HL-60/S4 treated with retinoic acid at 250 ng/mL for 4 days and 3 days (cell line): ENCODE data around the gene CD247.

Source experiments
- in situ Hi-C: fragments of 300-500 bp; cut with MboI; formaldehyde crosslinking; loops from 2 replicates; pipeline ENCODE4 v1.7.0; 2022; ENCODE audit warnings: low sequenced_read_pairs

The CD247 gene

DNA sequence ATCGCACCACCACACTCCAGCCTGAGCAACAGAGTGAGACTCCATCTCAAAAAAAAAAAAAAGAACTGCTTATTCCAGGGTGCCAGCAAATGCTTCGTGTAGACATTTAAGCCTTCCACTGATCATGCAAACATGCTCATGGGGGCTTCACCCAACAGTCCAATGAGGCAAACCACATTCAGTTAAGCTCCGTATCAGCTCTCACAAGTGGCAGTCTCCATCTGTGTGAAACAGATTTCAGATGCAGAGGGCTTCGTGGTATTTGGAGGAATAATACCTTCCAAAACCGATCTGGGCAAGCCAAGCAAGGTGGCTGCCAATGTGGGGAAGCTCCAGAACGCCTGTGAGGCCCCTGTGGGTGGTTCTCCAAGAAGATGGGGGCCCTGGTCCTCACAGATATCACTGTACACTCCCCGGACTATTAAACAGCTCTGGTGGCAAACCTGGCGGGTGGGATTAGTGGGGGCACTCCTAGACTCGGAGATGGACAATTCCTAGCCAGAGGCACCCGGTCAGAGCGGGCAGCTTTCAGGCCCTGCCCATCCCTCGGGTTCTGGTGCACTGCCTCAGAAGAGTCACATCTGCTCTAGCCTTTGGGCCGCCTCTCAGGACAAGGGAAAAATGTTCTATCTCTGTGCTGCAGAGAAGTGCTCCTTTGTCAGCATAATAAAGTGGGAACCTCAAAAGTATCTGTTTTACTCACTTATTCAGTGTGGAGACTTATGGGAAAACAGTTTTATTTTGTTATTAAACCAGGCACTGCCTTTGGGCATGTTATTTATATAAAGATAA lies 25.1 kb upstream of the CD247 start:
- in situ Hi-C loops = loop anchor here (25.0 kb wide), 1 partner anchor 281 kb away; no protein-coding TSS in a partner anchor

DNA sequence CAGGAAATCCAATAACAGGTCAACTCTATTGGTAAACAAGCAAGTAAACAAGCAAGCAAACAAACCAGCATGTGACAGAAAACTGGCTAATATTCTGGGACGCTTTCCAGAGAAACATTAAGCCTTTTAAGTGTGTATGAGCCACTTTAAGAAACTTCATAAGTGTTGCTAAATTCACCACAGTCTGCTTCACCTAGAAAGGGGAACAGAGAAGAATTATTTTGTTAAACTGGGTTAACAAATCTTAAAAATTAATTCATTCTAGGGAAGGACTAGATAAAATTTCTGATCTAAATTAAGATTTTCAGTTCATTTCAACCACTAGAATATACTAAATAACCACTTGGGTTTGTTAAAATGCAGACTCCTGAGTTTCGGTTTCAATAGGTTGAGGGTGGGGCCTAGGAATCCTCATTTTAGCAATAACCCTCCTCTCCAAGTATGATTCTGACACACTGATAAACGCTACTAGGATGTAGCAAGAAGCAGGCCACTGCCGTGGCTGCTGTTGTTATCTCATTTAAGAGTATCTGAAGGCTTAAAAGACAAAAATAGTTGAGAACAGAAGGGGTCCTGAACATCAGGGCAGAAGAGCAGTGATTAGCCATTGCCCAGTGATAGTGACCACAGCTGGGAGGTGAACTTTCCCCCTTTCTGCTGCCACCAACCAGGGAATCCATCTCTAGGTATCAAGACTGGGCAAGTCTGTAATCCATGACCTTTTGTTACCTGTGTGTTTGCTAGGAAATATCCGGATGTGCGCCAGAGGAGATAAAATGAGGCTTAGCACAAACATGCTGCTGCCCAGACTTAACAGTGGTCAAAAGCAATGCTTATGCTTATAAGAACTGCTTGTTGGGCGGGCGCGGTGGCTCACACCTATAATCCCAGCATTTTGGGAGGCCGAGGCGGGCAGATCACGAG lies 24.0 kb upstream of the CD247 start:
- in situ Hi-C loops = loop anchor here (25.0 kb wide), 1 partner anchor 280 kb away; no protein-coding TSS in a partner anchor

DNA sequence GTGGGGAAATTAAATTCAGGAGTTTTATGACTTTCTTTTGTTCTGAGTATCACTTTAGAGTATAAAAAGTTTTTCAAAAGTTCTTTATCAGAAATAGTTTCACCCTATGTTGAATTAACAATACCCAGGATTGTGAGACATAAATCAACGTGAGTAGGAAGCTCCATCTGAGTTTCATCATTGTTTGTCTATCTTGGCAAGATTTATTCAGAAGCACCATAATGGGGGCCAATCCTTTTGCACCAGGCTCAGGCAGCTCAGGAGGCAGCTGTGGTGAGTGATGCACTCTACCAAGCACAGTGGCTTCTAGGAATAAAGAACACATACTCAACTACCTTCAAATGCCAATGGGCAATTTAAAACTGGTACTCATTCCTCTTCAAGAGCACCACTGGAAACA lies 23.3 kb upstream of the CD247 start:
- in situ Hi-C loops = loop anchor here (25.0 kb wide), 1 partner anchor 279 kb away; no protein-coding TSS in a partner anchor

DNA sequence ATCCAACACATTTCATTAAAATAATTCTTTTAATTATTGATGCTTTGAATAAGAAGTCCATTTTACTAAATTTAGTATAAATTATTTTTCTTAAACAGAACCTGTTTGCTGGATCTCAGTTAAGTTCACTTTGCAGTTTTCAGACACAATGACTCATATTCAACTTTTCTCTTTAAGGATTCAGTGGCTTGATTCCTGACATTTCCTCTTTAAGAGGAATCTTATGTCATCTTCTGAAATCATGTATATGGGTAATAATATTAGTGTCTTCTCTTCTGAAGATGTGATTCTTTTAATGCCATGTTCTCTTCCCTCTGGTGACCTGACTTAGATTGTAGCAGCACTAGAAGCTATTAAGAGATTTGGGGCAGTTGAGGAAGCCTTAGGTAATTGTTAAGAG lies 22.7 kb upstream of the CD247 start:
- in situ Hi-C loops = loop anchor here (25.0 kb wide), 1 partner anchor 279 kb away; no protein-coding TSS in a partner anchor

DNA sequence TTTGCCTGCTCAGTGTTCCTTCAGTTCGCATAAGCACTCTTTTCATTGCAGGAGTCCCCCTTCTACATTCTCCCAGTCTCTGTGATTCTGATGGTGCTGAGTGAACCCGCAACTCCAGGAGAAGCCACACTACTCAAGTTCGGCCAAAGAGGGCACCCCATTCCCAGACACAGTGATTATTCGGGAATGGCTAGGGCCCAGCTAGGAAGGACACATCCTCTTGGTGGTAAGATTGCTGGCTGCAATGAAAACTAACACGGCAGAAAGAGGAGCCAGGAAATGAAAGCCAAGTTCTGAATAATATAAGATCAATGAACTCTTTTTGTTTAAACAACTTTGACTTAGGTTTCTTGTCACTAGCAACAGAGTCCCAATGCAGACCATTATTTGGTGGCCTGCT lies 20.3 kb upstream of the CD247 start:
- in situ Hi-C loops = loop anchor here (25.0 kb wide), 1 partner anchor 276 kb away; no protein-coding TSS in a partner anchor

DNA sequence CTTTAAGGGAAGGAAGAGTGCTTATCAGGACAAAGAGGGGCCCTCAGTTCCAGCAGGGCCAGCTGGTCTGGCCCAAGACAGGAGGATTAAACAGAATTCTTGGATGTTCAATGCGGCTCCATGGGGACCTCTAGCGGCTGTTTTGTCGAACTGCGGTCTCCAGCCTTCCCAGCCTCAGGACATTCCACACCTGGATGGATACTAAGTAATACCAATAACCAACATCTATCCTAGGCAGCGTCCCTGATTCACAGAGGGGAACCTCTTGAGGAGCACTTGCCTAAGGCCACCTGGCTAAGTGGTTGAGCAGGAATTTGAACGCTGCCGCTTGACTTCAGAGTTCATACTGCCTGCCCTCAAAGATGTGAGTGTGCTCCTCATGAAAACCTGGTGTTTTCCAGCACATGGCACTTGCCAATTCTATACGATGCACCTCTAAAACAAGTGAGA lies 15.5 kb upstream of the CD247 start:
- in situ Hi-C loops = loop anchor here (25.0 kb wide), 1 partner anchor 272 kb away; no protein-coding TSS in a partner anchor

DNA sequence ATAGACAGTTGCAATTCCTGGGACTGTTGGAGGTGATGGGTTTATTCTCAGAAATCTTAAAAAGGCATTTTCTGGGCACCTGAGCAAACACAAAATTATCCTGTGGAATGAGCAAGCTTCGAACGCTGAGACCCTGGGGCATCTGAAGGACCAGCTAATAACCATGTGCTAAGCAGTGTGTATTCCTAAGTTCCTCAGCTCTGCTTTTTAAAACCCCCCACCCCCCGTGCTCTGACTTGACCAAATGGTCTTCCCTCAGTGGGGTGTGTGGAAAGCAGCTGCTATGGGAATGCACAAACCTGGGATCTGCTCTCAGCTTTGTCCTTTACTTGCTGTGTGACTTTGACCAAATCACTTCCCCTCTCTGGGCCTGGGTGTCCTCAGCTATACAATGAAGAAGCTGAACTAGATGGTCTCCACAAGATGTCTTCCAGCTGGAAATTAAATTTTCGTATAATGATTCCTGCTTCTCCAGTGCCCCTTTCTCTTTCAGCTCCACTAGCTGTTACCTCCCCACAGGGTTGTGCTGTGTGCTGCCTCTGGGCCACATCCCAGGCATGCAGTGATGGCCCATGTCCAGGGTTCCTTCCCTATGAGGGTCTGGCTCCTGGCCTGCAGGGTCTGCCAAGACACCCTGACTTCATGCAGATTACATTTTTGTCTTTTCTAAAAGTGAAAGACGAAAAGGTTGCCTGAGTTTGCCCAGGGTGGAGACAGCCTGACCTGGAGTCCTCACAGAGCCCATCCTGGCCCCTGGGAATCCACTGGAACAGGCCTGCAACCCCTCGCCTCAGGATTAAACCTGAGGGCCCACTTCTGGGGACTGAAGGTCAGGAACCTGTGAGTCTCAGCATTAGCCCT lies 14.9 kb upstream of the CD247 start:
- in situ Hi-C loops = loop anchor here (25.0 kb wide), 1 partner anchor 271 kb away; no protein-coding TSS in a partner anchor

DNA sequence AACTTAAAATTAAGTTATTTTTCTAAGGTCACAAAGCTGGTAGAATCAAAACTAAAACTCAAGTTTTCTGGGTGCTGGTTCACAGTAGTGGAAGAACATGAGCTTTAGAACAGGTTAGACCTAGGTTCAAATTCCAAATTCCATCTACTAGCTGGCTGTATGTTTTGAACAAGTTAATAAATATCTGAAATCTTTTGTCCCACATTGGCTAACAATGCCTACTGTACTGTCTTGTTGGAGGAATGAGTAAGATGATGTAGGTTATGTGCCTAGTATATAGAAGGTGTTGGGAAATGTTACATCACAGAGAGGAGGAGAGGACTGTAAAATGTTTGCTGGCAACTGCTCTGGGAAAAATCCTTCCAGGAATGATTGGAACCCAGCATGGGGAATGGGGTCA lies 14.0 kb upstream of the CD247 start:
- in situ Hi-C loops = loop anchor here (25.0 kb wide), 1 partner anchor 270 kb away; no protein-coding TSS in a partner anchor

DNA sequence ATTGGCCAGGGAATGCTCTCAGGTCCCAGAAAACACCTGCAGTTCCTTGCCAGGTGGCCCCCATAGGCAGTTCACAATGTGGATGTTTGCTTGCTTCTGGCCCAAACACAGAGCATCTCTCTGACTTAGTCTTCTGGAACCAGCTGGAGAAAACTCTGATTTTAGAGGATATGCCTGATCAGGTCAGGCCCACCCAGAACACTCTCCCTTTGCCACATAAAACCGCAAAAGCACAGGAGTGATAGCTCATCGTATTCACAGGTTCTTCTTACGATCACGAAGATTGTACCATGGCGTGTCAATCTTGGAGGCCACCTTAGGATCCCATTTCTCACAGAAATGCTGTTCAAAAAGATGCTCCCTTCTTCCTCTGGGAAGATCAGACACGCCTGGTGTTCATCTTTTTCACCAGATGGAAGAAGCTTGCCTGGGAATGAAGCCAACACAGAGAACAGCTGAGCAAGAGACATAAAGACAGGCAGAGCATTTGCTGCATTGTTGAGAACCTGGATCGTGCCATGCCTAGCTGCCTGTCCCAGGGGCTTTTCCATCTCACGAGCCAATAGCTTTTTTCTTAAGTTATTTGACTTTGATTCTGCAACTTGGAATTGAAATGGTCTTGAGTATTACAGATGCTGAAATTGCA lies 11.6 kb upstream of the CD247 start:
- in situ Hi-C loops = loop anchor here (25.0 kb wide), 1 partner anchor 268 kb away; no protein-coding TSS in a partner anchor

DNA sequence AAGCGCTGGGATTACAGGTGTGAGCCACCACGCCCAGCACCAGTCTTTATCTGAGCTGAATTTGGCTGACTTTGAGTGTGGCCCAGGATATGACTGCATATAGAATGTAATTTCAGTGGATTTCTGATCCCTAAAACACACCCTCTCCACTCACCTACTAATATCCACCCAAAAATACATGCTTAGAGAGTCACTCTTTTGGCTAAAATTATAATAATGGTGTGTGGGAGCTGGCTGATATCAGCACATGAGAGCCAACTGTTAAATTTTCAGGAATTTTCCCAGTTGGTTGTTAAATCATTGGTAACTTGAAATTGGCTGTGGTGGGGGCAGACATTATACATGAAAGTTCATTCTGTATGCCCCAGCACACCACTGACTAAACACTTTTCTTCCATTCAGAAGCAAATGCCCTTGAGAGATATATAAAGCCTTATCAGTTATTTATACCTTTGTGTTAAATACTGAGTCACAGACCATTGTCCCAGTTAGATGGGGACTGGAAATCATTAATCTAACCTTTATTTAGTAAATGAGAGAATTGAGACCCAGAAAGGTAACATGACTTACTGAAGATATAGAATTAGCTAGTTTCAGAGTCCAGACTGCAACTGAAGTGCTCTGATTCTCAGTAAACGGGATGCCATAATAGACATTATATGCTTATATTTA lies 9.9 kb upstream of the CD247 start:
- in situ Hi-C loops = loop anchor here (25.0 kb wide), 1 partner anchor 266 kb away; no protein-coding TSS in a partner anchor

DNA sequence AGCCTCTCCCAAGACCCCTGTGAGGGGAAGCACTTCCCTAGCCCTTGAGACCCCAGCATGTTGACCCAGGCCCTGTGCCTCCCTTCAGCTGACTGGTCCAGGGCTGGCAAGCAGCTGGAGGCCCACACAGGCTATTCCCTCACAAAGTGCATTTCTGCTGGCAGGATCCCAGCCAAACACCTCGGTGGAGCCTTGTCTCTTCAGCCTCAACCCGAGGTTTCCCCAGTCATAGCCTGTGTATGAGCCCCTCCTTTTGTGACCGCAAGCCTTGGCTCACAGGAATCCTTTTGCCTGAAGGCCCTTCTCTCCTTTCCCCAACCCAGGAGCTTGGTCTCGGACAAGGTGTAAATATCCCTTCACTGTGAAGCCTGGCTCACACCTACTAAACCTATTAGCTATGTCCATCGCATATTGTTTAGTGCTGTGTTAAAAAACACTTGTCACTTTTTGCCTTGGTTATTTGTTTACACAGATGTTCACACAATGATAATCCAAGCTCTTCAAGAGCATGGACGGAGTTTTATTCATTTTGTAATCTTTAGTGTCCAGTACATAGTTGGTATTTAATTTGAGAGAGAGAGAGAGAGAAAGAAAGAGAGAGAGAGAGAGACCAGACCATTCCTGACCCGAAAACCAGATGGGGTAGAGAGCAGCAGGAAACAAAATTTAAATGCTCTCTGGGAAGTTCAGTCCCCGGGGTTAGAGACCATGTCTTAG lies 8.5 kb upstream of the CD247 start:
- in situ Hi-C loops = loop anchor here (25.0 kb wide), 1 partner anchor 265 kb away; no protein-coding TSS in a partner anchor

DNA sequence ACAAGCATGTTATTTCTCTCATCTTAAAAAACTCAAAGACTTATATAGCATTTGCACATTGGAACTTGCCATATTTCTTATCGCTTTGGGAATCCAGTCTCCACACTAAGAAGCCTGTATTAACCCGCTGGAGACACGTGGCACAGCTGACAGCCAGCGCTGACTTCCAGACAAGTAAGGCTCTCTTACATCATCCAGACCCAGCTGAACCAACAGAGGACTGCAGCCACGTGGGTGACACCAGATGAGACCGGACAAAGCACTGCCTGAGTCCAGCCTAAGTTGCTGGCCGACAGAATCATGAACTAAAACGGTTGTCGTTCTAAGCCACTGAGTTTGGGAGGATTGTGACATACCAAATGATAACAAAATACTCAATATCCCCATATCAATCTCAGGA lies 6.3 kb upstream of the CD247 start:
- in situ Hi-C loops = loop anchor here (25.0 kb wide), 1 partner anchor 262 kb away; no protein-coding TSS in a partner anchor

DNA sequence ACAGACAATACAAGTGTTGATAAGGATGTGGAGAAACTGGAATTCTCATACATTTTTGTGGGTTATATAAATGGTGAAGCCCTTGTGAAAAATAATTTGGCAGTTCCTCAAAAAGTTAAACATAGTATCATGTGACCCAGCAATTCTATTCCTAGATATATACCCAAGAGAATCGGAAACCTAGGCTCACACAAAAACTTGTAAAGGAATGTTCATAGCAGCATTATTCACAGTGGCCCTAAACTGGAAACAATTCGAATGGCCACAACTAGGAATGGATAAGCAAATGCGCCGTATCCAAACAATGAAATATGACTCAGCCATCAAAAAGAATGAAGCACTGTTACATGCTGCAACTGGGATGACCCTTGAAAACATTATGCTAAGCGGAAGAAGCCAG lies 3.9 kb upstream of the CD247 start:
- in situ Hi-C loops = no loop called here

DNA sequence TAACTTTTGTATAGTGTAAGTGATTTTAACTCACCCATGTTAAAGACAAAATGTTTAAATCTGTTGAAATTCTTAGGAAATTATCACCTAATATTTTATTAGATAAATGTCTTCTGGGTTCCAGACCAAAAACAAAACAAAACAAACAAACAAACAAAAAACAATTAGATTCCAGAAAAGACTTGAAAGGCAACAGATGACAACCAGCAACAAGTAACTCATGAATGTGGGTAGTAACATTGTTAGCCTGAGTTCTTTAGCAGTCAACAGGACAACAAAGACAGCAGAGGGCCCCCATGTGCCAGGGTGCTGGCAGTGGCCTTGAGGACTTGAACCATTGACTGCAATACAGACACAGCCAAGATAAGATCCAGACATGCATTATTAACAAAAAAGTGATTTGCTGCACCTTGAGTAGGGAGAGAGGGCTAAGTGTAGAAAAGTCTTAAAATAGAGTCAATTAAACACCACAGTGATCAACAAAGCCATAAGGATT lies 2.4 kb upstream of the CD247 start:
- in situ Hi-C loops = no loop called here

DNA sequence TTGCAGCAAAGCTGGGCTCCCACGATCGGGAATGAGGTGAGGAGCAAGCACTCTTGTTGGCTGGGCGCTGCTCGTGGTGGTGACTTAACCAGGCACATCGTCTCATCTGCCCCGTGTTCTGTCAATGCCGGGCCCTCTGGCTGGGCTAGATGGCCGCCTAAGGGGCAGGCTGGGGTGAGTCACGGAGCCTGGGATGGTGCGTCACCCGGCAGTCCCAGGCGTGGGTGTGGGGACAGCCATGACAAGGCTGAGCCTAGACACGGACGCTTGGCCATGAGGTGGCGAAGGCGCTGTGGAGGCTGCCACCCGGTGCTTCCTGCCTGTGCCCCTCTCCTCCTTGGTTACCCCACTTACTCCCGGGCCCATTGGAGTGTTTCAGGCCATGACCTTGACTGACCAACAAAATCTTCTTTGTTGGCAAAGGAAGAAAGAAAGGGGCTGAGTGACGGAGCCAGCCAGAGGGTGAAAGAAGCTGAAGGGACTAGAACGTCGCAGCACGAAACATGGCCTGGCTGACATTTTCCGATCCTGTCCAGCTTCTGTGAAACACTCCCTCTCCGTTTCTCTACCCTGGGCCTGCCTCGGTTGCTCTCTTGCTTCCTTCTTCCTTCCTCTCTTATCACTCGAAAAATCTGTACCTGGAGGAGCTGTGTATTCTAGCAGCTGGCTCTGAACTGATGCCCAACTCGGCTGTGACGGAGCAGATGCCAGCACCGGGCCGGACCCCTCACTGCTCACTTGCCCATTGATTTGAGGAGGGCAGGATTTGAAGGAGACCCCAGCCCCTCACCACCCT lies 596 bp downstream of the CD247 start:
- in situ Hi-C loops = no loop called here

DNA sequence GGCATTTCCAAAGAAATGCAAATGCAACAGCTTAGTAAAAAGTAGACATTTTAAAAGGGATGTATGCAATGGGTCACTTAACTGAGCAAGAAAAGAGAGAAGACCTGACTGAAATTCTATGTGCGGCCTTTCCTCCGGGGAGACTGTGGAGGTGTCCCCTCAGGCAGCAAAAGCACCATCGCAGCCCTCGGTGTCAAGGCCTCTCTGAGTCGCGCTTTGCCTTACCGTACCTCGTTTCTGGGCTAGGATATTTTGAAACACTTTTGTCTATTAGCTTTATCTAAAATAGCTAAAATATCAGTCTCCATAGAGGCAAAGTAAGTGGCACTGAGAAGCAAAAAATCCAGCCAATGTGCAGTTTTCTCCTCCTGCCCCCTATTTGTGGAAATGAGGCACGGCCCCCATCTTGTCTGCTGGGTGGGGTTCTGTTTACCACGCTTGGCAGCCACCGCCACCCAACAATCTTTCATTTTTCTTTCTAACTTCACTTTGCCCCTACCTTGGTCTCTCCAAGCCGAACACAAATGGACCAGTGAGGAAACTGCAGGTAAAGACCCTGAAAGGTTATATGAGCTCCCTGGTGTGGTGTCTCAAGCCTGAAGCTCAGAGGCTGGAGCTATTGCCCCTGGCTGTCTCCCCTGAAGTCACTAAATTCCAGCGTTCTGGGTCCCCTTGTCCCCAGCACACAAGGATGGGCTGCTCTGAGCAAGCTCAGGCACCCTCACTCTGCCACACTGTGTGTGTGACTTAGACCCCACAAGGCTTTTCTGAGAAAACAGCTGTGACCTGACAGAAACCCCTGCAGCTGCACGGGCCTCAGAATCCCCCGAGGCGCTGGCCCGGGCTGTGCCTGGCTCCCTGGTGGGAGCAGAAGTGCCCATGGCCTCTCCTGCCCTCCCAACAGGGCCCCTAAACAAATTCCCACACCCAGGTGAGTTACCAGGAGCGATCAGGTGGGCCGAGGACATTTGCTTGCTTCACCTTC lies 1.6 kb downstream of the CD247 start:
- in situ Hi-C loops = no loop called here
